Measurements from ENCODE around the gene THUMPD1. TPM values are rescaled to one million over a fixed set of nuclear protein-coding genes. Genes with fewer than 3 reads are reported as not detected.
"Not testable (repeated sequence)": the region's sequence is repeated elsewhere in the genome, so short reads cannot be mapped to it uniquely, and the experiment has no call there.

The THUMPD1 gene
- total RNA-seq, 1 donor: 58.2 TPM

- no peak for TF ChIP-seq CTCF (IDR thresholded peaks at IDR 0.05; ENCODE audit: insufficient read depth, low read length)
- no peak overlapping the region for H3K4me3 ChIP-seq (ENCODE audit: low read depth, low read length)
- no peak for DNase-seq (ENCODE audit: low read depth)
Measured at GRCh38 chr16:20704281-20704680, 37.3 kb downstream of the THUMPD1 start.

GRCh38 chr16:20701692-20702091 is 39.9 kb downstream of the THUMPD1 start:
- not testable (repeated sequence) for H3K4me3 ChIP-seq (ENCODE audit: low read depth, low read length); DNase-seq (ENCODE audit: low read depth)

- DNase-seq (ENCODE audit: low read depth): no peak
- TF ChIP-seq CTCF (IDR thresholded peaks at IDR 0.05; ENCODE audit: insufficient read depth, low read length): no peak
- H3K4me3 ChIP-seq (ENCODE audit: low read depth, low read length): no peak overlapping the region
Measured at GRCh38 chr16:20696618-20697017, 45.0 kb downstream of the THUMPD1 start.

- DNase-seq (ENCODE audit: low read depth): no peak
- no peak overlapping the region for H3K4me3 ChIP-seq (ENCODE audit: low read depth, low read length)
- TF ChIP-seq CTCF (IDR thresholded peaks at IDR 0.05; ENCODE audit: insufficient read depth, low read length): no peak
Measured at GRCh38 chr16:20695024-20695423, 46.6 kb downstream of the THUMPD1 start.

- not testable (repeated sequence) for H3K4me3 ChIP-seq (ENCODE audit: low read depth, low read length); DNase-seq (ENCODE audit: low read depth)
Measured at GRCh38 chr16:20694096-20694495, 47.5 kb downstream of the THUMPD1 start.

- no peak for TF ChIP-seq CTCF (IDR thresholded peaks at IDR 0.05; ENCODE audit: insufficient read depth, low read length)
- no peak for DNase-seq (ENCODE audit: low read depth)
- H3K4me3 ChIP-seq (ENCODE audit: low read depth, low read length): no peak overlapping the region
Measured at GRCh38 chr16:20689668-20690067, 52.0 kb downstream of the THUMPD1 start.

- no peak overlapping the region for H3K4me3 ChIP-seq (ENCODE audit: low read depth, low read length)
- TF ChIP-seq CTCF (IDR thresholded peaks at IDR 0.05; ENCODE audit: insufficient read depth, low read length): no peak
- DNase-seq (ENCODE audit: low read depth): no peak
Measured at GRCh38 chr16:20683812-20684211, 57.8 kb downstream of the THUMPD1 start.

Small RNAs within 50 kb of the gene (small RNA-seq; reads per million reads assigned to genes)
- not detected for gene RNU6-944P

Other genes starting within 250 kb of the THUMPD1 start
- gene ACSM2B, start 165.5 kb downstream of the THUMPD1 start, total RNA-seq (ENCODE audit: low replicate concordance): 0.49 TPM in 1 of 2 replicates, not detected in the other
- not detected in 2 replicates for gene ACSM1, start 44.1 kb downstream of the THUMPD1 start, total RNA-seq (ENCODE audit: low replicate concordance)
- 0.27 and 0.65 TPM in 2 replicates for gene ACSM3, start 22.2 kb upstream of the THUMPD1 start, total RNA-seq (ENCODE audit: low replicate concordance)
- gene ERI2, start 64.7 kb upstream of the THUMPD1 start, total RNA-seq (ENCODE audit: low replicate concordance): 13.7 and 32.7 TPM in 2 replicates
- gene REXO5, start 64.7 kb upstream of the THUMPD1 start, total RNA-seq (ENCODE audit: low replicate concordance): 5.2 and 12.4 TPM in 2 replicates
- 21.6 and 30.2 TPM in 2 replicates for gene DCUN1D3, start 158.5 kb upstream of the THUMPD1 start, total RNA-seq (ENCODE audit: low replicate concordance)
- 31.6 and 49.8 TPM in 2 replicates for gene LYRM1, start 159.0 kb upstream of the THUMPD1 start, total RNA-seq (ENCODE audit: low replicate concordance)

All from fibroblast of the aortic adventitia (primary cell).